Measurements from ENCODE around the gene SPECC1L. TPM values are rescaled to one million over a fixed set of nuclear protein-coding genes. Genes with fewer than 3 reads are reported as not detected.

The SPECC1L gene
- total and polyA plus RNA-seq, 2 experiments from 2014 or later, result 21.1 to 34.0 TPM

DNA sequence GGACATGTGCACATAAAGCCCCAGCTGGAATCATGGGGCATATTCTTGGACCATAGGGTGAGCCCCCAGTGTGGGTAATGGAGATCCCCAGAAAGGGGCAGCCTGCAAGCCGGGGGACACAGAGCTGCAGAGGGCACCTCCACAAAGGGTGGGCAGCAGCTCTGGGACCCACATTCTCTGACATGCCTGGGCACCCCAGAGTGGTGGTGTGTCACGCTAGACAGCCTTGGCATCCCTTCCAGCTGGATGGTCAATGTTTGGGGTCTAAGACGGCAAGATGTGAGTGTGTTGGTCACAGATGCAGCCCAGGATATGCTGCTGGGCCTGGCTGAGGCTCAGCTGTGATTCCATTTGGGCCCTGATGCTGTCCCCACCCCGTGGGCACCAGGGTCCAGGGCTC, 166.5 kb downstream of the SPECC1L start:
- Histone ChIP-seq H2AFZ (no peak overlapping the region), H3K9me2 (ENCODE audit: insufficient read depth) (no peaks in the 10 kb centered on the region), H3K9me3 (ENCODE audit: low read depth) (no peaks in the 10 kb centered on the region), H3K4me2 (ENCODE audit: unreplicated experiment) (no peak overlapping the region), H3K27me3 (replicated peaks; ENCODE audit: insufficient read depth) (no peaks in the 10 kb centered on the region), H3K79me2 (ENCODE audit: insufficient read depth) (no peaks in the 10 kb centered on the region), H3F3A (ENCODE audit: insufficient read depth) (peaks cover 20% of the 10 kb centered on the region; the same call in 1 of the 2 replicates), H3K27ac (no peak overlapping the region), H3K9ac (no peak overlapping the region), H3K36me3 (ENCODE audit: low read depth) (no peaks in the 10 kb centered on the region), H3K4me1 (ENCODE audit: insufficient read depth) (peaks cover 42% of the 10 kb centered on the region), H4K20me1 (ENCODE audit: insufficient read depth) (no peaks in the 10 kb centered on the region), H3K4me3 (no peak overlapping the region)
- in situ Hi-C loops (cut with MboI), result no loop called here
- 93 to 96% methylated on average over 4 of the region's 4 CpGs for WGBS, 2 experiments (ENCODE audit: low coverage in 1 of 2, low lambda C conversion rate in 2 of 2, missing lambda C conversion rate in 2 of 2)
- TF ChIP-seq EZH2phosphoT487 (IDR thresholded peaks at IDR 0.05; ENCODE audit: insufficient read depth, low read depth), result no peak
- no peak for DNase-seq

- H3K27me3 ChIP-seq (replicated peaks; ENCODE audit: insufficient read depth), result no peaks in the 10 kb centered on the region
- no peak overlapping the region for H3K27ac ChIP-seq
- DNase-seq, result peak; percentile 60
- H3K4me1 ChIP-seq (ENCODE audit: insufficient read depth), result peaks cover 37% of the 10 kb centered on the region
- no peaks in the 10 kb centered on the region for H3K9me2 ChIP-seq (ENCODE audit: insufficient read depth)
- no peaks in the 10 kb centered on the region for H4K20me1 ChIP-seq (ENCODE audit: insufficient read depth)
- no peaks in the 10 kb centered on the region for H3K79me2 ChIP-seq (ENCODE audit: insufficient read depth)
- no peak for TF ChIP-seq EZH2 (IDR thresholded peaks at IDR 0.05; ENCODE audit: insufficient read depth, poor library complexity, severe bottlenecking)
- TF ChIP-seq EZH2phosphoT487 (IDR thresholded peaks at IDR 0.05; ENCODE audit: insufficient read depth, low read depth), result no peak
- H3F3A ChIP-seq (ENCODE audit: insufficient read depth), result peaks cover 20% of the 10 kb centered on the region; the same call in 1 of the 2 replicates
- H3K36me3 ChIP-seq (ENCODE audit: low read depth), result no peaks in the 10 kb centered on the region
- no peak overlapping the region for H3K4me2 ChIP-seq (ENCODE audit: unreplicated experiment)
- in situ Hi-C loops (cut with MboI), result no loop called here
- WGBS, 2 experiments (ENCODE audit: low coverage in 1 of 2, low lambda C conversion rate in 2 of 2, missing lambda C conversion rate in 2 of 2), result 93 to 95% methylated on average over 5 of the region's 5 CpGs
- no peak overlapping the region for H2AFZ ChIP-seq
- H3K9ac ChIP-seq, result no peak overlapping the region
- no peak overlapping the region for H3K4me3 ChIP-seq
- H3K9me3 ChIP-seq (ENCODE audit: low read depth), result no peaks in the 10 kb centered on the region
These were observed 167.2 kb downstream of the SPECC1L start for GRCh38 chr22:24437741-24438328.

GRCh38 chr22:24440270-24440717, 169.7 kb downstream of the SPECC1L start:
- Histone ChIP-seq H3K79me2 (ENCODE audit: insufficient read depth) (no peaks in the 10 kb centered on the region), H3K9ac (no peak overlapping the region), H3K4me3 (no peak overlapping the region), H3K27me3 (replicated peaks; ENCODE audit: insufficient read depth) (no peaks in the 10 kb centered on the region), H2AFZ (no peak overlapping the region), H3K36me3 (ENCODE audit: low read depth) (no peaks in the 10 kb centered on the region), H3K9me3 (ENCODE audit: low read depth) (no peaks in the 10 kb centered on the region), H3K9me2 (ENCODE audit: insufficient read depth) (no peaks in the 10 kb centered on the region), H3F3A (ENCODE audit: insufficient read depth) (peaks cover 15% of the 10 kb centered on the region; the same call in 1 of the 2 replicates), H4K20me1 (ENCODE audit: insufficient read depth) (no peaks in the 10 kb centered on the region), H3K4me2 (ENCODE audit: unreplicated experiment) (no peak overlapping the region), H3K27ac (no peak overlapping the region), H3K4me1 (ENCODE audit: insufficient read depth) (peaks cover 20% of the 10 kb centered on the region)
- TF ChIP-seq EZH2phosphoT487 (IDR thresholded peaks at IDR 0.05; ENCODE audit: insufficient read depth, low read depth) (no peak), EZH2 (IDR thresholded peaks at IDR 0.05; ENCODE audit: insufficient read depth, poor library complexity, severe bottlenecking) (no peak)
- WGBS, 2 experiments (ENCODE audit: low coverage in 1 of 2, low lambda C conversion rate in 2 of 2, missing lambda C conversion rate in 2 of 2), result 95% methylated on average over 10 of the region's 10 CpGs
- in situ Hi-C loops (cut with MboI), result no loop called here
- DNase-seq, result no peak

DNA sequence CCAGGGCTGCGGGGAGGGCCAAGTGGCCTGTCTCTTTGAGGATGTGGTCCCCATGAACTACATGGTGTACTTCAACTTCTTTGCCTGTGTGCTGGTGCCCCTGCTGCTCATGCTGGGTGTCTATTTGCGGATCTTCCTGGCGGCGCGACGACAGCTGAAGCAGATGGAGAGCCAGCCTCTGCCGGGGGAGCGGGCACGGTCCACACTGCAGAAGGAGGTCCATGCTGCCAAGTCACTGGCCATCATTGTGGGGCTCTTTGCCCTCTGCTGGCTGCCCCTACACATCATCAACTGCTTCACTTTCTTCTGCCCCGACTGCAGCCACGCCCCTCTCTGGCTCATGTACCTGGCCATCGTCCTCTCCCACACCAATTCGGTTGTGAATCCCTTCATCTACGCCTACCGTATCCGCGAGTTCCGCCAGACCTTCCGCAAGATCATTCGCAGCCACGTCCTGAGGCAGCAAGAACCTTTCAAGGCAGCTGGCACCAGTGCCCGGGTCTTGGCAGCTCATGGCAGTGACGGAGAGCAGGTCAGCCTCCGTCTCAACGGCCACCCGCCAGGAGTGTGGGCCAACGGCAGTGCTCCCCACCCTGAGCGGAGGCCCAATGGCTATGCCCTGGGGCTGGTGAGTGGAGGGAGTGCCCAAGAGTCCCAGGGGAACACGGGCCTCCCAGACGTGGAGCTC, 170.2 kb downstream of the SPECC1L start:
- H4K20me1 ChIP-seq (ENCODE audit: insufficient read depth), result no peaks in the 10 kb centered on the region
- no peak overlapping the region for H3K4me2 ChIP-seq (ENCODE audit: unreplicated experiment)
- no peak overlapping the region for H3K4me3 ChIP-seq
- no peak overlapping the region for H2AFZ ChIP-seq
- no peaks in the 10 kb centered on the region for H3K9me3 ChIP-seq (ENCODE audit: low read depth)
- WGBS, 2 experiments (ENCODE audit: low coverage in 1 of 2, low lambda C conversion rate in 2 of 2, missing lambda C conversion rate in 2 of 2), result 94 to 96% methylated on average over 29 to 30 of the region's 30 CpGs
- in situ Hi-C loops (cut with MboI), result no loop called here
- H3K9ac ChIP-seq, result no peak overlapping the region
- H3K79me2 ChIP-seq (ENCODE audit: insufficient read depth), result no peaks in the 10 kb centered on the region
- H3K4me1 ChIP-seq (ENCODE audit: insufficient read depth), result peaks cover 18% of the 10 kb centered on the region
- H3F3A ChIP-seq (ENCODE audit: insufficient read depth), result peaks cover 12% of the 10 kb centered on the region; the same call in 1 of the 2 replicates
- no peaks in the 10 kb centered on the region for H3K9me2 ChIP-seq (ENCODE audit: insufficient read depth)
- H3K36me3 ChIP-seq (ENCODE audit: low read depth), result no peaks in the 10 kb centered on the region
- H3K27ac ChIP-seq, result no peak overlapping the region
- TF ChIP-seq EZH2 (IDR thresholded peaks at IDR 0.05; ENCODE audit: insufficient read depth, poor library complexity, severe bottlenecking) (no peak), EZH2phosphoT487 (IDR thresholded peaks at IDR 0.05; ENCODE audit: insufficient read depth, low read depth) (no peak)
- DNase-seq, result no peak
- H3K27me3 ChIP-seq (replicated peaks; ENCODE audit: insufficient read depth), result no peaks in the 10 kb centered on the region

All from GM23248 (cell line).